ENCODE data around the gene NBEAL2.

The NBEAL2 gene

DNA sequence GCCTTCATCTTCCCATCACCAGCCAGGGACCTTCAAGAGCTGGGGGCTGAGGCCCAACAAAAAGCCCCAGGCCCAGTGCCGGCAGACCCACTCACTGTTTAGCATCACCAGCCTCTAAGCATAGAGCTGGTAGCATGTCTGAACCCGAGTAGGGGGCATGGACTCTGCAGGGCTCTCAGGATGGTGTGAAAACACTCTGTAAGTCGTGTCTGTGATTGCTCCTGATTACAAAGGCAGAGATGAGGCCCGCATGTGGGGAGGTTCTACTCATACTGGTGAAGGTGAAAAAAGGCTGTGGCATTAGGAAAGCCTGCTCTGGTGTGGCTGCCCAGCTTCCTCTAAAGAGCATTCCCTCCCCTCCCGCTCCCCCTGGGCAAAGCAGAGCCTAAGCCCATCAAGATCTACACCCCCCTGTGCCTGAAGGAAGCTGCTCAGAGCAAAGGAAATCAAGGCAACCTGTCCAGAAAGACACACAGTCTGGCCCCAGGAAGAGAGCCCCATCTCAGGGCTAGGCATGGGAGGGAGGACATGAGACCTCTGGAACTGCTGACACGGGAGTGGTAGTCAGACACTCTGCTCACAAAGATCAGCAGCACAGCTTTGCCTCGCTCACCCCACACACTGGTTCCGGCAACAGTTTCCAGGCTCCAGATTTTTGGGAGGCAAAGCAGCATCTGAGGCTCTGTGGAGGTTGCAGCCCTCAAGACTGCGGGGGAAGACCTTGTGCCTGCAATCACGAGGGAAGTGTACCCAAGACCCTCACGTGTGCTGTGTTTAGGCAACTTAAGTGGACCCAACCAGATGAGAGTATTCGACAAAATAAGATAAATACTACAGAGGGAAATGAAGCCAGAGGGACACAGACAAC is 39.7 kb upstream of the NBEAL2 start:
- TF ChIP-seq, protein P1, sequence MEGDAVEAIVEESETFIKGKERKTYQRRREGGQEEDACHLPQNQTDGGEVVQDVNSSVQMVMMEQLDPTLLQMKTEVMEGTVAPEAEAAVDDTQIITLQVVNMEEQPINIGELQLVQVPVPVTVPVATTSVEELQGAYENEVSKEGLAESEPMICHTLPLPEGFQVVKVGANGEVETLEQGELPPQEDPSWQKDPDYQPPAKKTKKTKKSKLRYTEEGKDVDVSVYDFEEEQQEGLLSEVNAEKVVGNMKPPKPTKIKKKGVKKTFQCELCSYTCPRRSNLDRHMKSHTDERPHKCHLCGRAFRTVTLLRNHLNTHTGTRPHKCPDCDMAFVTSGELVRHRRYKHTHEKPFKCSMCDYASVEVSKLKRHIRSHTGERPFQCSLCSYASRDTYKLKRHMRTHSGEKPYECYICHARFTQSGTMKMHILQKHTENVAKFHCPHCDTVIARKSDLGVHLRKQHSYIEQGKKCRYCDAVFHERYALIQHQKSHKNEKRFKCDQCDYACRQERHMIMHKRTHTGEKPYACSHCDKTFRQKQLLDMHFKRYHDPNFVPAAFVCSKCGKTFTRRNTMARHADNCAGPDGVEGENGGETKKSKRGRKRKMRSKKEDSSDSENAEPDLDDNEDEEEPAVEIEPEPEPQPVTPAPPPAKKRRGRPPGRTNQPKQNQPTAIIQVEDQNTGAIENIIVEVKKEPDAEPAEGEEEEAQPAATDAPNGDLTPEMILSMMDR (IDR thresholded peaks at IDR 0.05; ENCODE audit: insufficient read depth, missing control alignments): no peak
- FAIRE-seq (no peak), DNase-seq (ENCODE audit: insufficient read length, low spot score) (no peak)

DNA sequence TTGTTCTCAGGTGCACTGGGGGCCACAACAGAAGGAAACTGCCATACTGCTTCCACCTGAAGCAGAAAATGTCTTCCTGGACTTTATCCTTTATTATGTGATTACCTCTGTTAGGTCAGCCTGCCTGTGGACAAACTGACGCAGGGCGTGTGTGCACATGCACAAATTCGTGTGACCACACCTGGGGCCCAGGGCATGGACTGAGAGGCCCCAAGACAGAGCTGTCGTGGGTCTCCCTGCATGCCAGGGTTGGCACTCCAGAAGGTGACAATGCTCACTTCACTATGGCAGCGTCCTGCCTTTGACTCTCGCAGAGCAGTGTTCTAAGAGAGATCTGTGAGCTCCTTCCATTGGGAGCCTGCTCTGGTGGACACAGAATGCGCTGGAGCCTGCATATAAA is 37.4 kb upstream of the NBEAL2 start:
- TF ChIP-seq, protein P1 (IDR thresholded peaks at IDR 0.05; ENCODE audit: insufficient read depth, missing control alignments): no peak
- FAIRE-seq (no peak), DNase-seq (ENCODE audit: insufficient read length, low spot score) (no peak)

DNA sequence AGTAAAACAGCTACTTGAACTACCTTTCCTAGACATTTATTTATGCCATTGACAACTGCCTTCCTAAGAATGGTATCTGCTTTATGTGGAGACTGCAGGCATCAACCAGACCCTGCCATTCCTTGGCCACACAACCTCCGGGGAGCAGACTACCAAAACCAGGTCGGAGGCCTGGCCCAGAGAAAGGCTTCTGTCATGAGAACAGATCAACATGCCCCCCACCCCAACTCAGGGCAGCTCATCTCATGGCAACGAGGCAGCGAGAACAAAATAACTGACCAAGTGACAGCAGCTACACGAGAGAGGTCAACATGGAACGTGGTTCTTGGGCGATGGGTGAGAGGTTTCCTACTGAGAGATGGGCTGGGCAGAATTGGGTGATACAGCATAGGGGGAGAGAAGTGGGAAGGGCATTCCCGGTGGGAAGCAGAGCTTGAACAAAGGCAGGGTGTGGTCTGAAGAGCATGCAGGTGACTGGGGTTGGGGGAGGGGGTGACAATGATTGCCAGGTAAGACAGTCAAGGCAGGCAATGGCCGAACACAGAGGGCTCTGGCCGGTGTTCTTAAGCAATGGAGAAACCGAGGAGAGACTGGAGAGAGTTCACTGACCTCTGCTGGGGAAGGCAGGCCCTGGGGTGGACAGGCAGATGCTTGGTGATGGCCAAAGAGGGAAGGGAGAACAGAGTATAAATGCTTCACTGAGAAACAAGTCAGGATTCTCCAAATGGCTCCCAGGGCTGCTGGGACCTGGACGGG is 36.8 kb upstream of the NBEAL2 start:
- TF ChIP-seq, protein P1 (IDR thresholded peaks at IDR 0.05; ENCODE audit: insufficient read depth, missing control alignments): no peak
- DNase-seq (ENCODE audit: insufficient read length, low spot score) (no peak), FAIRE-seq (no peak)

DNA sequence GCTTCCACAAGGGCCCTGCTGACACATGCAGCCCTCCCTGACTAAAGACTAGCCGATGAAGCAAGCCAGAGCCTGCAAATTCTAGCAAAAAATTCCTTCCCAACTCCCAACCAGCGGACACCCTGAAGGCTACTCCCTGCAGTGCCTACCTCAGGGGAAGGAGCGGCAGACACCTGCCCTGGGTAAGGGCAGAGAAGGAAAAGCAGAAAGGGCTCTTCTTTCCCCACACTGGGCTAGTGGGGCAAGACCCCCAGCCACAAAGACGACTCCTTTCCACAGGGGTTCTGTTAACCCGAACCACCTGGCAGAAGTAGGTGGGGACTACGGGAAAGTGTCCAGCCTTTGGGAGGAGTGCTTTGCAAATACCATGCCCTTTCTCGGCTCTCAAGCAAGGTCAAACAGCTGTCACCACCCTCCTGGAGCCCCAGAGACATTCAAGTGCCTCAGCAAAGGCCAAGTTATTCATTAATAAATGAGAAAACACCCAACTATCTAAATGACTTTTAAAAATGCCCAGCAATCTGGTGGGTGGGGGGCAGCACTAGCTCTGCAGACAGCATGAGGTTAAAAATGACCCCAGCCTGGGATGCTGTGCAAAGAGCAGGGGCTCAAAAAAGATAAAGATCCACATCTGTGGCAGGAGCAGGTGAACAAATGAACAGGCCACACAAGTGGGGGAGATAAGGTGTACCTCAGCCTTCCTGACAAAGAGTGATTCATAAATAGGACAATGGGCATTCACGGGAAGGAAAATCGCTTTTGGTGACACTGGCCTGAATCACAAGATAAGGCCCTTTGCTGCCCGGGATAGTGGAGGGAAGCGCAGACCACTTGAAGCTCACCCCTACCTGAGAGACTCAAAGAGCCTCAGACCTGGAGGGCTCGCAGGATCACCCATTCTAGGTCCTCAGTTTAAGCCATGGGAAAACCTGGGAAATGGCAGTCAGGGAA is 36.0 kb upstream of the NBEAL2 start:
- DNase-seq (ENCODE audit: insufficient read length, low spot score) (no peak), FAIRE-seq (no peak)
- TF ChIP-seq, protein P1 (IDR thresholded peaks at IDR 0.05; ENCODE audit: insufficient read depth, missing control alignments): no peak

DNA sequence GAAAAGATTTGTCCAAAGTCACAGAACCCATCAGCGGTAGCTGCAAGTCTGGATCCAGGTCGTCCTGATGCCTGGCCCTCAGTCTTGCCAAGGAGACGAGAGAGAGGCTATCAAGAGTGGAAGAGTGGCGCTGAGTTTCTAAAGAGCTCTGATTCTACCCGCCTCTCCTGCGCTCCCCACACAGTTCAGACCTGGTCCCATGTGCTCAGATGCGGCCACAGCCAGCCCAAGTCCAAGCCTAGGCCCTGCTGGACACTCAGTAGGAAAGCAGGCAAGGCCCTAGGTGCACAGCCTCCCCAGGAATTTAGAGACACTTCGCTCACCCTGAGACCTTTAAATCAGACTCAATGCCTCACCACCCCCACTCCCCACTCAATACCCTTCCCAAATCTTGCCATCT is 35.3 kb upstream of the NBEAL2 start:
- no peak for DNase-seq (ENCODE audit: insufficient read length, low spot score)
- TF ChIP-seq, protein P1 (IDR thresholded peaks at IDR 0.05; ENCODE audit: insufficient read depth, missing control alignments): no peak
- no peak for FAIRE-seq

DNA sequence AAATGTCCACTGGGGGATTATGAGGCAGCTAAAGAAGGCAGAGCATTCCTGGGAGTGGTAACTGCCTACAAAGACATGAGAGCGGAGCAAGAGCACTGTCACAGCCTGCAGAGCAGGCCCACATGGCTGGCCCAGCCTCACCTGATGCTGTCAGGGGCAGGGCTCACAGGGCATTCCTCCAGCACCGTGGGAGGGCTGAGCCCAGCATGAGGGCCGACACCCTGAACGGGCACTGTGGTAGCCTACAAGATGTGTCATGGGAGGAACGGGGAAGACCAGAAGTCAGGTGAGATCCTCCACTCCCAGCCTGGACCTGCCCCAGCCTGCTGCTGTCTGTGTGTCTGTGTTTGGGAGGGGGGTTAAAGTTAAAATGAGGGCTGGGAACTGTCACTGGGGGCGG is 33.0 kb upstream of the NBEAL2 start:
- TF ChIP-seq, protein P1 (IDR thresholded peaks at IDR 0.05; ENCODE audit: insufficient read depth, missing control alignments): no peak
- FAIRE-seq (no peak), DNase-seq (ENCODE audit: insufficient read length, low spot score) (no peak)

Data from D721Med (cell line).